HepG2 (cell line): ENCODE measurements around the gene SLC13A5. TPM values are rescaled to one million over a fixed set of nuclear protein-coding genes. Genes with fewer than 3 reads are reported as not detected.

Source experiments
- ATAC-seq: fragments of 200-7000 bp; cut with Tn5 transposase; 3 replicates; pipeline ENCODE4 v1.9.1; 2020; ENCODE audit warnings: mild to moderate bottlenecking, moderate library complexity
- BruUV-seq: library from RNA; stranded (reverse); fragments of 400-500 nt; replicated peaks from 2 replicates; lab custom pipeline; 2021; lab: Mats Ljungman, UMichigan
- CTCF ChIA-PET: fragments of 300-600 bp; formaldehyde crosslinking; extraction: SDS; loops from one replicate; lab custom pipeline; 2021; ENCODE audit warnings: low total read pairs, inconsistent platforms, low intra/inter-chr PET ratio; lab: Yijun Ruan, JAX
- POLR2A ChIA-PET: fragments of 350-600 bp; sonication (Branson Sonifier 250); formaldehyde crosslinking; loops from one replicate; lab custom pipeline; 2020; ENCODE audit warnings: antibody characterized with exemption, inconsistent platforms; lab: Yijun Ruan, JAX
- DNase-seq: peaks from one replicate; pipeline ENCODE4 v3.0.0-alpha.2; 2015; ENCODE audit warnings: low spot score
- FAIRE-seq: peaks from 3 replicates; lab custom pipeline; 2011; peaks lifted over from hg19 to GRCh38; lab: Jason Lieb, UNC
- H2AFZ ChIP-seq: one replicate; pipeline ENCODE4 v1.6.1; 2011; ENCODE audit warnings: low read length, inconsistent platforms
- H3K27ac ChIP-seq: fragments of 300-600 bp; 3 replicates; pipeline ENCODE4 v1.8.0; 2011; ENCODE audit warnings: mixed run types, mild to moderate bottlenecking, mixed read lengths, low read length, inconsistent platforms; ENCODE audit not compliant: insufficient read depth; ENCODE audit errors: extremely low read length
- H3K27me3 ChIP-seq, 2 experiments: fragments of 200-600 bp in 1 of 2; 2 replicates in 1 of 2; 3 replicates in 1 of 2; pipeline versions ENCODE4 v1.6.0 to v1.8.0; 2011; ENCODE audit warnings: low read length in 2 of 2, mild to moderate bottlenecking in 2 of 2, moderate library complexity in 2 of 2, inconsistent platforms in 1 of 2; ENCODE audit not compliant: insufficient read depth in 2 of 2, control insufficient read depth in 1 of 2
- H3K36me3 ChIP-seq, 2 experiments: fragments of 200-600 bp in 1 of 2; replicated peaks in 1 of 2; 2 replicates in 1 of 2; 3 replicates in 1 of 2; pipeline versions ENCODE4 v1.5.1 to v1.8.0; 2011; ENCODE audit warnings: low read length in 2 of 2, inconsistent platforms in 1 of 2; ENCODE audit not compliant: insufficient read depth in 2 of 2, control insufficient read depth in 1 of 2
- H3K4me1 ChIP-seq: 2 replicates; pipeline ENCODE4 v1.5.1; 2012; ENCODE audit warnings: low read length, inconsistent platforms; ENCODE audit not compliant: insufficient read depth
- H3K4me2 ChIP-seq: 2 replicates; pipeline ENCODE4 v1.6.0; 2011; ENCODE audit warnings: low read depth, low read length, inconsistent platforms
- H3K4me3 ChIP-seq, 3 experiments: fragments of 200-600 bp in 1 of 3; sonication (generic), shearing (Covaris generic) in 1 of 3; replicated peaks in 1 of 3; 2 replicates each; pipeline ENCODE4 v1.5.1; 2011 to 2016; ENCODE audit warnings: low read length in 3 of 3, inconsistent platforms in 2 of 3, low read depth in 2 of 3, mild to moderate bottlenecking in 2 of 3, control low read depth in 1 of 3, mixed read lengths in 1 of 3; ENCODE audit not compliant: insufficient read depth in 1 of 3
- H3K79me2 ChIP-seq: one replicate; pipeline ENCODE4 v1.6.1; 2011; ENCODE audit warnings: low read length, inconsistent platforms; ENCODE audit not compliant: insufficient read depth
- H3K9ac ChIP-seq: 2 replicates; pipeline ENCODE4 v1.6.0; 2011; ENCODE audit warnings: mild to moderate bottlenecking, low read depth, low read length, inconsistent platforms; ENCODE audit not compliant: insufficient read depth
- H3K9me3 ChIP-seq: 2 replicates; pipeline ENCODE4 v1.5.1; 2012; ENCODE audit warnings: mild to moderate bottlenecking, low read length
- H4K20me1 ChIP-seq: 2 replicates; pipeline ENCODE4 v1.6.0; 2011; ENCODE audit warnings: inconsistent platforms, mild to moderate bottlenecking, low read length, moderate library complexity; ENCODE audit not compliant: insufficient read depth
- MYC ChIP-seq: sonication (generic); formaldehyde crosslinking; IDR thresholded peaks from 2 replicates; pipeline ENCODE4 v1.9.0; 2021; ENCODE audit warnings: missing genetic modification reagents, borderline replicate concordance
- NFE2L1 ChIP-seq: sonication (generic); formaldehyde crosslinking; IDR thresholded peaks from 2 replicates; pipeline ENCODE4 v1.4.0; 2020; ENCODE audit warnings: missing genetic modification reagents, mild to moderate bottlenecking, borderline replicate concordance
- NFKB2 ChIP-seq: sonication (generic); formaldehyde crosslinking; IDR thresholded peaks from 2 replicates; pipeline ENCODE4 v1.4.0; 2020; ENCODE audit warnings: missing genetic modification reagents, borderline replicate concordance
- RXRA ChIP-seq: sonication (generic); formaldehyde crosslinking; IDR thresholded peaks from 2 replicates; pipeline ENCODE4 v1.5.1; 2020; ENCODE audit warnings: missing genetic modification reagents
- ZFY ChIP-seq: sonication (generic); formaldehyde crosslinking; IDR thresholded peaks from 2 replicates; pipeline ENCODE4 v1.4.0; 2020; ENCODE audit warnings: missing genetic modification reagents
- ZNF292 ChIP-seq: sonication (generic); formaldehyde crosslinking; IDR thresholded peaks from 2 replicates; pipeline ENCODE4 v1.8.1; 2022; ENCODE audit warnings: mild to moderate bottlenecking, low read depth, missing genetic modification reagents, borderline replicate concordance
- ZNF766 ChIP-seq: sonication (generic); formaldehyde crosslinking; IDR thresholded peaks from 2 replicates; pipeline ENCODE4 v1.5.0; 2020; ENCODE audit warnings: missing genetic modification reagents, borderline replicate concordance
- ZNF781 ChIP-seq: sonication (generic); formaldehyde crosslinking; IDR thresholded peaks from 2 replicates; pipeline ENCODE4 v1.5.1; 2020; ENCODE audit warnings: borderline replicate concordance, mild to moderate bottlenecking, missing genetic modification reagents; ENCODE audit errors: not compliant biosample characterization
- WGBS: methylation state at CpG from one replicate; pipeline ENCODE4 v1.1.6; 2017; ENCODE audit warnings: low lambda C conversion rate; 5-methylcytosine and 5-hydroxymethylcytosine counted together
- in situ Hi-C: cut with HindIII; loops from 2 replicates; pipeline ENCODE4 v1.10.0; 2017; ENCODE audit warnings: low pct_unique_long_range_greater_than_20kb; ENCODE audit not compliant: extremely low pct_ligation_motif_present
- intact Hi-C: fragments of 100-400 bp; cut with micrococcal nuclease; formaldehyde crosslinking; loops from one replicate; pipeline ENCODE4 v1.10.0; 2022; ENCODE audit not compliant: unreplicated experiment
- polyA plus RNA-seq, 8 experiments: library from polyadenylated mRNA; depleted of rRNA in 3 of 8; stranded (reverse) in 7 of 8; unstranded in 1 of 8; fragments of >200 nt; fragmentation: Illumina TruSeq in 4 of 8; extraction: Trizol in 4 of 8; gene quantifications; 2 replicates each; pipeline versions ENCODE4 v1.2.1 to v1.2.3, GENCODE V29; 2011 to 2016; ENCODE audit warnings: low read depth in 4 of 8, missing spikeins in 1 of 8, mixed read lengths in 1 of 8; ENCODE audit not compliant: insufficient read depth in 1 of 8
- total RNA-seq, 5 experiments: library from RNA; depleted of rRNA; stranded (reverse); fragments of >200 nt; fragmentation: Illumina TruSeq; extraction: Trizol; gene quantifications; 2 replicates each; pipeline ENCODE4 v1.2.3, GENCODE V29; 2016; ENCODE audit warnings: low read depth in 1 of 5
- TF ChIP-seq, protein P1 (sequence below): sonication (generic); formaldehyde crosslinking; conservative IDR thresholded peaks from 2 replicates; pipeline ENCODE4 v1.4.0; 2020; ENCODE audit warnings: missing genetic modification reagents
- TF ChIP-seq, protein P2 (sequence below): fragments of 450-650 bp; IDR thresholded peaks from 2 replicates; pipeline ENCODE4 v1.6.1; 2016
- TF ChIP-seq, protein P3 (sequence below): sonication (generic); formaldehyde crosslinking; conservative IDR thresholded peaks from 2 replicates; pipeline ENCODE4 v1.4.0; 2020; ENCODE audit warnings: mild to moderate bottlenecking, missing genetic modification reagents, moderate library complexity
- TF ChIP-seq, protein P4 (sequence below): sonication (generic); formaldehyde crosslinking; IDR thresholded peaks from 2 replicates; pipeline ENCODE4 v1.4.0; 2020; ENCODE audit warnings: missing genetic modification reagents

SLC13A5 gene
- total and polyA plus RNA-seq, 2 of the 13 experiments (the other 11 are each of a cell fraction or from before 2014, with no cell fraction given), result 42.8 to 310 TPM

- Histone ChIP-seq H4K20me1 (no peaks in the 10 kb centered on the region), H3K9me3 (no peaks in the 10 kb centered on the region), H3K4me1 (peaks cover 99% of the 10 kb centered on the region), H3K36me3 (peaks cover 20% of the 10 kb centered on the region in 2 experiments), H3K9ac (peak overlapping the region; percentile 22; the same call in 1 of the 2 replicates), H3K4me3 (peak overlapping the region in 1 of 3 experiments; percentile 15; a peak in 1 of 6 replicates), H2AFZ (no peak overlapping the region), H3K79me2 (peaks cover 19% of the 10 kb centered on the region), H3K4me2 (peak overlapping the region; percentile 50), H3K27me3 (no peaks in the 10 kb centered on the region), H3K27ac (peak overlapping the region; percentile 97)
- intact Hi-C loops (no loop called here), in situ Hi-C loops (no loop called here)
- BruUV-seq, result no TSS peak
- FAIRE-seq (peak; percentile 78), ATAC-seq (peak; percentile 25), DNase-seq (peak; percentile 28)
- CTCF ChIA-PET, result no interaction called here
- POLR2A ChIA-PET, result interaction anchor here (0.7 to 11.0 kb wide), 5 partner anchors 9 to 27 kb away, joined by 3 to 419 read pairs (median 119); partner anchors contain the start of gene SLC13A5
- 26% methylated on average over 6 of the region's 6 CpGs for WGBS
- peak; percentile 45; the same call in 1 of the 2 replicates for TF ChIP-seq ZFY (CRISPR knock-in tag)
- TF ChIP-seq, protein P1, sequence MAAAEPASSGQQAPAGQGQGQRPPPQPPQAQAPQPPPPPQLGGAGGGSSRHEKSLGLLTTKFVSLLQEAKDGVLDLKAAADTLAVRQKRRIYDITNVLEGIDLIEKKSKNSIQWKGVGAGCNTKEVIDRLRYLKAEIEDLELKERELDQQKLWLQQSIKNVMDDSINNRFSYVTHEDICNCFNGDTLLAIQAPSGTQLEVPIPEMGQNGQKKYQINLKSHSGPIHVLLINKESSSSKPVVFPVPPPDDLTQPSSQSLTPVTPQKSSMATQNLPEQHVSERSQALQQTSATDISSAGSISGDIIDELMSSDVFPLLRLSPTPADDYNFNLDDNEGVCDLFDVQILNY, result no peak
- TF ChIP-seq NFKB2 (CRISPR knock-in tag), result peak; percentile 35; the same call in 1 of the 2 replicates
- TF ChIP-seq, protein P2, sequence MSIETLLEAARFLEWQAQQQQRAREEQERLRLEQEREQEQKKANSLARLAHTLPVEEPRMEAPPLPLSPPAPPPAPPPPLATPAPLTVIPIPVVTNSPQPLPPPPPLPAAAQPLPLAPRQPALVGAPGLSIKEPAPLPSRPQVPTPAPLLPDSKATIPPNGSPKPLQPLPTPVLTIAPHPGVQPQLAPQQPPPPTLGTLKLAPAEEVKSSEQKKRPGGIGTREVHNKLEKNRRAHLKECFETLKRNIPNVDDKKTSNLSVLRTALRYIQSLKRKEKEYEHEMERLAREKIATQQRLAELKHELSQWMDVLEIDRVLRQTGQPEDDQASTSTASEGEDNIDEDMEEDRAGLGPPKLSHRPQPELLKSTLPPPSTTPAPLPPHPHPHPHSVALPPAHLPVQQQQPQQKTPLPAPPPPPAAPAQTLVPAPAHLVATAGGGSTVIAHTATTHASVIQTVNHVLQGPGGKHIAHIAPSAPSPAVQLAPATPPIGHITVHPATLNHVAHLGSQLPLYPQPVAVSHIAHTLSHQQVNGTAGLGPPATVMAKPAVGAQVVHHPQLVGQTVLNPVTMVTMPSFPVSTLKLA, result no peak
- TF ChIP-seq, protein P3, sequence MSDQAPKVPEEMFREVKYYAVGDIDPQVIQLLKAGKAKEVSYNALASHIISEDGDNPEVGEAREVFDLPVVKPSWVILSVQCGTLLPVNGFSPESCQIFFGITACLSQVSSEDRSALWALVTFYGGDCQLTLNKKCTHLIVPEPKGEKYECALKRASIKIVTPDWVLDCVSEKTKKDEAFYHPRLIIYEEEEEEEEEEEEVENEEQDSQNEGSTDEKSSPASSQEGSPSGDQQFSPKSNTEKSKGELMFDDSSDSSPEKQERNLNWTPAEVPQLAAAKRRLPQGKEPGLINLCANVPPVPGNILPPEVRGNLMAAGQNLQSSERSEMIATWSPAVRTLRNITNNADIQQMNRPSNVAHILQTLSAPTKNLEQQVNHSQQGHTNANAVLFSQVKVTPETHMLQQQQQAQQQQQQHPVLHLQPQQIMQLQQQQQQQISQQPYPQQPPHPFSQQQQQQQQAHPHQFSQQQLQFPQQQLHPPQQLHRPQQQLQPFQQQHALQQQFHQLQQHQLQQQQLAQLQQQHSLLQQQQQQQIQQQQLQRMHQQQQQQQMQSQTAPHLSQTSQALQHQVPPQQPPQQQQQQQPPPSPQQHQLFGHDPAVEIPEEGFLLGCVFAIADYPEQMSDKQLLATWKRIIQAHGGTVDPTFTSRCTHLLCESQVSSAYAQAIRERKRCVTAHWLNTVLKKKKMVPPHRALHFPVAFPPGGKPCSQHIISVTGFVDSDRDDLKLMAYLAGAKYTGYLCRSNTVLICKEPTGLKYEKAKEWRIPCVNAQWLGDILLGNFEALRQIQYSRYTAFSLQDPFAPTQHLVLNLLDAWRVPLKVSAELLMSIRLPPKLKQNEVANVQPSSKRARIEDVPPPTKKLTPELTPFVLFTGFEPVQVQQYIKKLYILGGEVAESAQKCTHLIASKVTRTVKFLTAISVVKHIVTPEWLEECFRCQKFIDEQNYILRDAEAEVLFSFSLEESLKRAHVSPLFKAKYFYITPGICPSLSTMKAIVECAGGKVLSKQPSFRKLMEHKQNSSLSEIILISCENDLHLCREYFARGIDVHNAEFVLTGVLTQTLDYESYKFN (CRISPR knock-in tag), result peak; percentile 53
- TF ChIP-seq, protein P4, sequence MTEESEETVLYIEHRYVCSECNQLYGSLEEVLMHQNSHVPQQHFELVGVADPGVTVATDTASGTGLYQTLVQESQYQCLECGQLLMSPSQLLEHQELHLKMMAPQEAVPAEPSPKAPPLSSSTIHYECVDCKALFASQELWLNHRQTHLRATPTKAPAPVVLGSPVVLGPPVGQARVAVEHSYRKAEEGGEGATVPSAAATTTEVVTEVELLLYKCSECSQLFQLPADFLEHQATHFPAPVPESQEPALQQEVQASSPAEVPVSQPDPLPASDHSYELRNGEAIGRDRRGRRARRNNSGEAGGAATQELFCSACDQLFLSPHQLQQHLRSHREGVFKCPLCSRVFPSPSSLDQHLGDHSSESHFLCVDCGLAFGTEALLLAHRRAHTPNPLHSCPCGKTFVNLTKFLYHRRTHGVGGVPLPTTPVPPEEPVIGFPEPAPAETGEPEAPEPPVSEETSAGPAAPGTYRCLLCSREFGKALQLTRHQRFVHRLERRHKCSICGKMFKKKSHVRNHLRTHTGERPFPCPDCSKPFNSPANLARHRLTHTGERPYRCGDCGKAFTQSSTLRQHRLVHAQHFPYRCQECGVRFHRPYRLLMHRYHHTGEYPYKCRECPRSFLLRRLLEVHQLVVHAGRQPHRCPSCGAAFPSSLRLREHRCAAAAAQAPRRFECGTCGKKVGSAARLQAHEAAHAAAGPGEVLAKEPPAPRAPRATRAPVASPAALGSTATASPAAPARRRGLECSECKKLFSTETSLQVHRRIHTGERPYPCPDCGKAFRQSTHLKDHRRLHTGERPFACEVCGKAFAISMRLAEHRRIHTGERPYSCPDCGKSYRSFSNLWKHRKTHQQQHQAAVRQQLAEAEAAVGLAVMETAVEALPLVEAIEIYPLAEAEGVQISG (CRISPR knock-in tag), result peak; percentile 24; the same call in 1 of the 2 replicates
- peak; percentile 81; the same call in 1 of the 2 replicates for TF ChIP-seq ZNF292 (CRISPR knock-in tag)
- TF ChIP-seq RXRA (CRISPR knock-in tag), result 0 out of 2 replicates have a peak, but pooled peaks have one; percentile 12
- no peak for TF ChIP-seq ZNF781 (CRISPR knock-in tag)
- peak; percentile 34; the same call in 1 of the 2 replicates for TF ChIP-seq ZNF766 (CRISPR knock-in tag)
- TF ChIP-seq MYC (CRISPR knock-in tag), result peak; percentile 18; the same call in 1 of the 2 replicates
- TF ChIP-seq NFE2L1 (CRISPR knock-in tag), result no peak
These were observed 8.6 kb downstream of the SLC13A5 start for GRCh38 chr17:6704470-6705052.
